ENCODE measurements around the gene CCDC138.

CCDC138 gene

DNA sequence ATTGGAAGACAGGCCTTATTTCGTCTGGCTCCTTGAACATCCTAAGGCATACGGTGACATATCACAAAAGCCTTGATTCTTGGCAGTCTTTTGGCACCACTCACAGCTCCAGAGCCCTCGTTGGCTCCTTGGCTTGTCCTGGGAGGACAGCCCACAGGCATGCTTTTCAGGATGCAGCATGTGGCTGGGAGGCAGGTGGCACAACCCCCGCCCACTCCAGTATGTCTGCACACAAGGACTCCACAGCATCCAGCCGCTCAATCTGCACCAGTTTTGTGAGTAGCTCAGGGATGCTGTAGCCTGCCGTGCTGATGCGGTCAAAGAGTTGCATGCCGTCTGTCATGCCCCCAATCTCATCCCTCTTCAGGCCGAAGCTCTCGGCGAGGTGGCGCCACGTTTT lies 110.2 kb downstream of the CCDC138 start:
- DNase-seq: no peak

DNA sequence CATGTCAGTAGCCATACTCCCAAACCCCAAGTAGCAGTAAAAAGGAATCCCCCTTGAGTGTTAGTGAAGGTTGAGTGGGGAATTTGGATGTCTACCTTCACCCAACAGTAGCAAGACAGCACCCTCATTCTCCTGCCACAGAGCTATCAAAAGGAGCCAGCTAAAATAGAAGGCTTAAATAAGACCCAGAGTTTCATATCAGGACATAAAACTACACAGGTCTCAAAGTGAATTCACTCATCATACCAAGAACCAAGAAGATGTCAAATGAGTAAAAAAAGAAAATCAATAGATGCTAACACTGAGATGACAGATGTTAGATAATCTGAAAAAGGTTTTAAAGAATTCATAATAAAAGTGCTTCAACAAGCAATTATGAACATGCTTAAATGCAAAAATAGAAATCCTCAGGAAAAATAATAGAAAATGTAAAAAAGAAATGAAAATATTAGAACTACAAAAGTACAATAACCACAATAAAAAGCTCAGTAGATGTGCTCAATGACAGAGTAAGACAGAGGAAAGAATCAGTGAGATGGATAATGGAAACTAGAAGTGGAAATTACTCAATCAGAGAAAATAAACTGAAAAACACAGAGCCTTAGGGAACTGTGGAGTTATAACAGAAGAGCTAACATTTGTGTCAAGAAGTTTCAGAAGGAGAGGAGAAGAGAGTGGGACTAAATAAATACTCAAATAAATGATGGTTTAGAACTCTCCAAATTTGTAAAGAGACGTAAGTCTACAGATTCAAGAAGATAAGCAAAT lies 111.9 kb downstream of the CCDC138 start:
- DNase-seq: no peak

DNA sequence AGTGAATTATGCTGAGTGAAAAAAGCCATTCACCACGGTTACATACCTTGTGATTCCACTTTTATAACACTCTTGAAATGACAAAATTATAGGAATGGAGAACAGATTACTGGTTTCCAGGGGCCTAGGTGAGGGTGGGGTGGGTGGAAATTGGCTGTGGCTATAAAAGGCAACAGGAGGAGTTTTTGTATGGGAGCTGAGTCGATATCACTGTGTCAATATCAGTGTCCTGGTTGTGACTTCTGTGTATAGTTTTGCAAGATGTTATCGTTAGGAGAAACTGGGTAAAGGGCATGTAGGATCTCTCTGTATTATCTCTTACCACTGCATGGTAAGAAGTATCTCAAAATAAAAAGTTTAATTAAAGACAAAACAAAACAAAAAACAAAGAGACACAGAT lies 118.1 kb downstream of the CCDC138 start:
- DNase-seq: no peak

DNA sequence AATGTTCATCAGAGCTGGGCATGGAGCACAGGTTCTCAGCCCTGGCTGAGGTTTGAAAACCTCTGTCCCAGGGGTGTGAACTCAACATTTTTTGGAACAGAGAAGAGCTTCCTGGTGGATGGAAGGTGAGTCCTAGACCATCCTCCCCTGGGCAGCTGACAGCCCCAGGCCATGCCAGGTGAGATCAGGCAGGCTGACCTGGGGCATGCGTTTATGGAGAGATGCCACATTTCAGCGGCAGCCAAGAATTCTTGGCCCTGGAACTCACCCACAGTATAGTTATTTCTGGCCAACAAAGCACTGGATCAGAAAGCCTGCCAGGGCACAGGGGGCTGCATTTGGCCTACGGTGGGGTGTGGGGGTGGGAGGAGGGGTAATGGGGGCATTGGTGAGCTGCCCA lies 118.6 kb downstream of the CCDC138 start:
- DNase-seq: no peak

DNA sequence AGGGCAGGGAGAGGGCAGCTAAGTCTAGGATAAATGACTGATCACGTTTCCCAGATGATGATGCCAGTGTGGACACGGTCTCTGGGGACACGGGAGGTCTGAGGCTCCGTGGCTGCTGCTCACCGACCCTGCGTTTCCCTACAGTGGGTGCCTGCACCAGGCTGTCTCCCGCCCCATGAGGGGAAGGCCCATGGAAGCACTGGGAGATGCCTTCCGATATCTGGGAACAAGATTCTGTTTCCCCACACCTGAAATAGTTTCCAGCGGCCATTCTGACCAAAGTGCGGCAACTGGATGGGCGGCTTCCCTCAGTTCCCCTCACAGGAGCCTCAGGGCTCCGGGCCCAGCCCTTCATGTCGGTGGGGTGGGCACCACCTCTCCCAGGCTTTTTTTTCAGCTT lies 119.3 kb downstream of the CCDC138 start:
- no peak for DNase-seq

DNA sequence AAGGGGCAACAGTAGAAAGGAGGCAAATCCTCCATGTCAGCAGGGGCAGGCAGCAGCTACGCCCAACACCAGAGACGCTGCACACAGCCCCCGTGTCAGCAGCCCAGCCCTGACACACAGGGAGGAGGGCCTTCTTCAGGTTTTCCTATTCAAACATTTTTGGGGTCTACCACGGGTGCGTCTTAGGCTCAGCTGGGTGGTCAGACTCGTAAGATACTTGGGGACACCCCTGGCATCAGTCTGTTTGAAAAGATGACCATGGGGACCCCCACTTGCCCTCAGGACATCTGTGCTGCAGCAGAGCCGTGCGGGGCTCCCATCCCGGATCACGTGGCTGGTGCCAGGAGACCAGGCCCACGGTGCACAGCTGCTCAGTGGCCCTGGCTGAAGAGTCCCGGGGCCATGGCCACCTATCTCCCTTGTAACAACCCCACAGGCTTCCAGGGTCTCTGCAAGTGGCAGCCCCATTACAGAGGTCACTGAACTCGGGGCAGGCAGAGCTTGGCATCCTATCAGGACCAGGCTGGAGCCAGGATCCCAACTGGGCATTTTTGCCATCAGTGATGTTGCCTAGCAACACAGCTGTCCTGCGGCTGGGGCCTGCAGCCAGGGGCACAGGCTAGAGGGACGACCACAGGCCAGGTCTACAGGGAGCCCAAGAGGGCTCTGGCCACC lies 120.0 kb downstream of the CCDC138 start:
- no peak for DNase-seq

DNA sequence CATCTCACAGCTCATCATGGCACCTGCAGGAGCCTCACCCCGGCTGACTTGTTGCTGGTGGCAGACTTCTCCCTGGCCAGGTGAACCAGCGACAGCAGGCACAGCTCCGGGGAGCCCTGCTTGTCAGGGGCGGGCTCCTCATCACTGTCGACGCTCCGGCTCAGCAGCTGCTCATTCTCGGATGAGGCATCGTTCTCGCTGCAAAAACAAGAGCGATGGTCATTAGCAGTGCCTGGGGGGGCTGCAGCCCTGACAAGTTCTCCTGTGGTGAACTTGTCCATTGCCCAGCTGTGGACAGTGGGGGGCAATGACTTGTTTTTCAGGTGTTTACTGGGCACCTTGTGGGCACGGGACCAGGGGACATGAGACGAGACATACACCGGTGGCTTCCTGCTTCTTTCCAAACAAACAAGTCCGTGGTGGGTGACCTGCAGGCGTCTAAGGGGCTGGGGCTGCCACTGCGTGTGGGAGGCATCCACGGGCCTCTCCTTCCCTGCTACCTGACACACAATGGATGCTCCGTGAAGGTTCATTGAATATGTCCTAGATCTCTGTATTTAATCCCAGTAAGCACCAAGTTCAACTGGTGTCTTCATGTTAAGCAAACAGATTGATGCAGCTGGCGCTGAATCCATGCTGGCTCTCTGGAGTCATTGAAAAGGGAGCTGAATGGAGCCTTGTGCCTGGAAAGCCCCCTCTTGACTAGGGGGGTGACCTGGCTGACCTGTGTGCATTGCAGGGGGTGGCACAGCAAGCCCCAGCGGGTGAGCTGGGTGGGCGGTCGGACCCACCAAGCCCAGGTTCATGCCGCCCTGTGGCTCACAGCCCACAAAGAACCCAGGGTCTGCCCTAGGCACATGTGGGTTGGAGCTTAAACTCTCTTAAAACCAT lies 121.5 kb downstream of the CCDC138 start:
- no peak for DNase-seq

DNA sequence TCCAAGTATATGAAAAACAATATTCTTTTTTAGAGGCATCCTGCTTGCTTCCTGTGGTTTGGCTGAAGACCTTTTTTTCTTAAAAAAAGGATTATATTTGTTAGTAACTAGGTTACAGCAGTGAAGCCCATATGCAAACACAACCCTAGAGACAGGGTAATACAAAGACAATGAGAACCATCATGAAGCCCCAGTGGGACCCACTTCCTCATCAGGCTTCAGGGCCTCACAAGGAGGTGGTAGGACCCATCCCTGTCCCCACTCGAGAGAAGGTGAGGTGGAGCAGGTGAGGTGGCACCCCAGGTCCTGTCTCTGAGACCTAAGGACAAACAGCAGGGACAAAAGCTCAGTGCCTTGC lies 122.1 kb downstream of the CCDC138 start:
- no peak for DNase-seq

DNA sequence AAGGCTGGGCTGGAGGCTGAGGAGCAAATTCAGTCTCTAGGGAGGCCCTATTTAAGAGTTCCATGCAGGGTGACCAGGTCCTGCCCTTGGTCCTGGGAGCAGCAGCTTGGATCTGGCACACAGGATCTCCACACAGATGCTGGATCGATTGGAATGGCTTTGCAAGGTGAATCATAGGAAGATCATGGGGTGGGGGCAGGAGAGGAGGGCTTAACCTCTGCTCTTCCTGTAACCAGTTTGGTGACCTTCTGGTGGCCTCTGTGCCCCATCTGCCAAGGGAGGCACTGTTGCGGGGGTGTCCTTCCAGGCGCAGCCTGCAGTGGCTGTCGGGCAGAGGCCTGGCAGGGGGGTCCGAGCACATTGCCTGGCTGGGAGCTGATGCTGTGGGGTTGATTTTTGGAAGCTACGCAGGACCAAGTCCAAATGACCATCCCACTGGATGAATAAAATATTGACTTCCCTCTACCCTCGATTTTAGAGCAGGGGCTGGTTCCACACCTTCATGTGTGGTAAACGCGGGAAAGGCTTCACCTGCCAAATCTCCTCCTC lies 122.8 kb downstream of the CCDC138 start:
- DNase-seq: no peak

DNA sequence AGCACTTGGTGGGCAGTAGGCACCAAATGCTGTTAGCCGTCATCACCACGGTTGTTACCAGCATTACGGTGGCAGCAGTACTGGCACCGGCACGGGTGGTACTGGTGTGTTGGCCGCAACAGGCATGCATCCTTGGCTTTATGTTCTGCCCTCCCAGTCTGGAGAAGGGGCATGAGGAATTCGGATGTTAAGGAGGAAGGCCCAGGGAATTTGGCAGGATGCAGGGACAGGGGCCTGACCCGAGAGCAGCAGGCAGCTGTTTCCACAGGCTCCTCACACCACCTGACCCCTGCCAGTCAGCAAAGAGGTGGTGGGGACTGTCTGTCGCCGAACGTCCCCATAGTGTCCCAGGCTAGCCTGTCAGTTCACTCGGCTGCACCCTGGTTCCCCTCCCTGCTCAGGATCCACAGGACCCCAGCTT lies 123.5 kb downstream of the CCDC138 start:
- DNase-seq: no peak

DNA sequence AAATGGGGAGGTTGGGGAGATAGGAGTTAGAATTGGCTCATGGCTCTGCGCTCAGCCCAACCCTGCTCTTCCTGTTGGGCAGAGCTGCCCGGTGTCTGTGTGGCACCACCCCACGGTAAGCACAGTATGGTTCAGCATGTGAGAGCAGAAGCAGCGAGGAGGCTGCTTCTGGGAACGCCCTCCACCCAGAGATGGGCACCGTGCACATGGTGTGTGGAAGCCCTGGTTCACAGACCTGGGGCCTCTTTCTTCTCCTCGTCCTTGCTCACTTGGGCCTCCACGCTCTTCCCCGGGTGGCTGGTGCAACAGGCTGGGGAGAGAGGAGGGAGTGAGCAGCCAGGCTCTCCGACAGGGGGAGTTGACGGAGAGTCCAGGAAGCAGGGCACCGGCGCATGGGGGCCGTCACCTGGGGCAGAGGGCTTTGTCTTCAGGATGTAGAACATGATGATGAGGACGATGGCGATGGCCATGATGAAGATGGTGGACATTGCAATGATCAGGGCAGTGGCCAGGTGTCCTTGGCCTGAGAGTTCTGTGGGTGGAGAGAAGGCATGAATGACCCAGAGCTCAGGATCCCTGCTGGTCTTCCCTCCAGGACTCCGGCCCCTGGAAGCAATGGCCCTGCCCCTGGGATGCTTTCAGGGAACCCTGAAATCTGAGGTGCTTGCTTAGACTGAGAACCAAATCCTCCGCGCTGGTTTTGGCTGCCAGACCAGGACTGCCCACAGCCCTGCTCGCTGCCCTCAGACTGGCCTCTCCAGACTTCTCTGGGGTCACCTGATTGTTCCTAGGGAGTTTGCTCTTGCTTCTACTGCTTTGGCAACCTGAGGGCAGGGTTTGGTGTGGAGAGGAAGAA lies 124.2 kb downstream of the CCDC138 start:
- DNase-seq: no peak

DNA sequence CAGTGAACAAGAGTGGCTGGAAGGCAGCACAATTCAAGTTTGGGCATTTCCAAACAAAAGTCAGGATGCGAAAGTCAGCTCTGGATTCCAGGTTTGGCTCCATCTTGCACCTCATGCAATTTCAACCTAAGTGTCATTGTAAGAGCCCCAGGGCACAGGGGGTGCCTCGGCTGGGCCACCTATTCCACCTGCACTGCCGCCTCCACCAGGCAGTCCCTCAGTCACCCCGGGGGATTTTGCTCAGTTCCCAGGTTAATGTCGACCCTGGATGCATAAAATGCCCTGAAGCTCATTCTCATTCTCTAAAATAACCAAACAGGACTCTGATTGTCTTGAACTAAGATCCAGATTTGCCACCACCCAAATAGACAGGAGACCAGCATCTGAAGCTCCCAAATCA lies 124.8 kb downstream of the CCDC138 start:
- no peak for DNase-seq

DNA sequence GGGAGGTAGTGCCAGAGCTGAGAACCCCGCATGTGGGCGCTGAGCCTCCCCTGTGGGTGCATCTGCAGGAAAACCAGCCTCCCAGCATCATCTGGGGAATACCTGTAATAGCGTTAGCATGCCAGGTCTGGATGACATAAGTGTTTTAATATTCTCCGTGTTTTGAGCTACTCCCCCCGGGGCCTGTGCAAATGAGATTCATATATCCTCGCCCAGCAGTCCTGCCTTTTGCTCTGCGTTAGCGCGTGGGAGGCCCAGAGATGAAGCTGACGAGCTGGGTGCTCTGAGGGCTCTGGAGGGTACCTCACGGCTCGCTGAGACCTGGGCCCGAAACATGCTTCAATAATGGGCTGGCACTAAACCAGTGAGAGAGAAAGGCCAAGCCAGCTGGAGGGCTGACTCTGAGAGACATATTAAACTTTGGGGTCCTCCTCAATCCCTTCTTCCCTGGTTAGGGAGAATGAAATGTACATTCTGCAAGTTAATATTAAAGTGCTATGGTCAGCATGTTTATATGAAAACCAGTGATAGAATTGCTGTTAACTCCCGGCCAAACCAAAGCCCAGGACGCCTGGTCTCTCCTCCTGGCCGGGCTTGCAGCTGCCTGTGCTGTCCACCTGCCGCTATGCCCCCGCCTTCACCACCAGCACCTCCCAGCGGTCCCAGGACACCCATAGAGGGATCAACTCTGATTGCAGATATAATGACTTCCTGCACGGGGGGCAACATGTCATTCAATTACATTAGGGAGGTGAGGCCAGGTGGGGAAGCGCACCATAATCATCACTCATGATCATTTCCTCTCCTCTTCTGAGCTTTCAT lies 125.4 kb downstream of the CCDC138 start:
- no peak for DNase-seq

DNA sequence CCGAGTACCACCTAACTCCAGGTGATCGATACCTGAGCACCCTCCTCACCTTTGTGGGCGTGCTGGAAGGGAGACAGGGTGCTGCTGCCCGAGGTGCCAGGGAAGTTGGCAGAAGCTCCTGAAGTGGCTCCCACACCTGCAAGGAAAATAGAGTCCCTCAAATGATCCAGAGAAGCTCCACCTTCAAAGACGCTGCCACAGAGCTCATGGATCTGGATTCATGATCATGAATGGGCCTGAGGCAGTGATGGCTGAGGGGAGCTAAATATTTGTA lies 126.0 kb downstream of the CCDC138 start:
- DNase-seq: no peak

DNA sequence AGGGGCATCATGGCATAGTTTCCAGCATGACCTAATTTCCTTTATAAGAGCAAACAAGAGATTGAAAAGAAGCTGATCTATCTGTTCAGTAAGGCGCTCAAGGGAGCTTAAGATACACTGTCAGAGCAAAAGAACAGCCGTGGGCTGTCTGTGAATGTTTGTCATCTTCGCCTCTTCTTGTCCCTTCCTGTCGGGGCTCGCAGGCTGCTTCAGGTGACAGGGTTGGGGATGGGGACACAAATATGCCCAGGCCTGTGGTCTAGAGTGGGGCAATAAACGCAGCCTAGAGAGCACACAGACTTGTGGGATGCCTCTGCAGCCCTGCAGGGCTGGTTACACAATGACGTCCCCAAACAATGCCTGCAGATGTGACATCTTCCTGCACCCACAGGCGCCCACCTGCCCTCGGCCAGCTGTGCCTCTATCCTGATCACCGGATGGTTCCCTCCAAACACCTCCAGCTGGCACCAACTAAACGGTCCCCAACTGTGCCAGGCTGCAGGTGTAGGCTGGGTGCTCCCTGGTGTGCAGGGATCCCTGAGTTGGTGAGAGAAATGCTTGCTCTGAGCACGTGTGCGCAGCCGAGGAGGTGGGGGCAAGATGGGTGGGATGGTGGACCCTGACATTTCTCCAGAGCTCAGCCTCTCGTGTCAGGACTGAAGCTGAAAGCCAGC lies 129.7 kb downstream of the CCDC138 start:
- DNase-seq: no peak

DNA sequence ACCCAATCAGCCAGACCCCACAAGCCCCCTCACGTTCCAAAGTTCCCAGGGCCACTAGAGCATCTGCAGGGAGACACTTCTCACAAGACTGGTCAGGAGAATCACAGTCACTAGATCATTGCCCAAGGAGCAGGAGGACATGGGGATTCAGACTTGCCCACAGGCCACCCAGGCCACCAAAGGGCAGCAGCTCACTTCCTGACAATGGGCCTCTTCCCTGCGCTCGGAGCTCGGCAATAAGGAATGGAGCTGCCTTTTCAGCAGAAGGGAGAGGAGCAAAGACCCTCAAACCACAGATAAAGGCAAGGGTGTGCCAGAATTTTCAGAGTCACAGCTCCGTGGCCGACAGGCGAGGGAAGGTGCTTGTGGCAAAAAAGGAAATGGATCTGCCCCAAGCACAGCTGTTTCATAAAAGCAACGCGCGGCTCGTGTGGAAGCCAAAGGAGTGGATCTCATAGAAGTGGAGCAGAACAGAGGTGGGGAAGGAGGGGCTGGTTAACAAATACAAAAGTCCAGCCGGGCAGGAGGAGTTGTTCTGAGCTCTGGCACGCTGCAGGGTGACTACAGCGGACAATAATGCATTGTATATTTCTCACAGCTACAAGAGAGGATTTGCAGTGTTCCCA lies 130.3 kb downstream of the CCDC138 start:
- peak; percentile 32 to 68 for DNase-seq

DNA sequence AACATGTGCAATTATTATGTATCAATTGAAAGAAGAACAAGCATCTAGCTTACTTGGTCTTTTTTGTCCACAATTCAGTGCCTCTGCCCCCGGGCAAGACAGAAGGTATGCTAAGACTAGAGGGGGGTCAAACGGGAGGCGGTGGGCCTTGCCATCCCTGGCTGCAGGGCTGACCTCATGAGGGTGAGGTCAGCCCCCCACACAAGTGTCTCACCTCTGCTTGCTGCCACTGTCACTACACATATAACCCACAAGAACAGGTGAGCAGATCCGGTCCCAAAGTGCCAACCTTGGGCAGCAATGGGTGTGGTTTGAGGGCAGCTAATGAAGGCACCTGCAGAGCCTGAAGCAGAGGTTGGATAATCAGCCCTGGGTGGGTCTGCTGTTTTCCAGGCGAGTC lies 131.0 kb downstream of the CCDC138 start:
- DNase-seq: no peak

DNA sequence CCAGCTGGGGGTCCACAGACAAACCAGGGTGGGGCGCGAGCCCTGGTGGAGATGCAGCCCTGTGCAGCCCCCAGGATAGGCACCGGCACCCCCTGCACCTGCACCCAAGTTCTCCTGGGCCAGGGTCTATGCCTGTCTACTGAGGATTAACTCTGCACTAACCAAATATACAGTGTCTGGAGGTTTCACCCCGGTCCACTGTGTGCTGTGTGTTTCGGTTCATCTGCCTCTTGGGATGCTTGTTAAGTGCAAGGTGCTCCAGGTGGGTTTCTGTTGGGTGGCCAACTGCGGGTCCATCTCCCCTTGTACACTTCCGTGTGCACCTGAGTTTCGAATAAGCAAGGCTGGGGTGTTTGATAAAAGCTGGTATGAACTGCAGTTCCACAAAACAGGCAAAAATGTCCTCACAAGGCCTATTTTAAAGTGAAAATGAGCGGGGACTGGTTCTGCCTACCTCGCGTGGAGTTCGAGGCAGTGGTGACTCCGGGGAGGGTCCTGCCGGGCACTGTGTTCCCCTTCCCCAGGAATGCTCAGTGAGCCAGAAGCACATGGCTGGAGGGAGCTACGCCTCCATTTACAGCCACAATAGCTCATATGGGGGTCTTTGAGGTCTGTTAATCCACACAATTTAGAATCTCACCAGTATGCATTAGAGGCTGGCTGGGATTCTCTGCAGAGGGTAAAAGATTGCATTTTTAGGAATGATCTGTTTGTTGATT lies 131.7 kb downstream of the CCDC138 start:
- DNase-seq: no peak

DNA sequence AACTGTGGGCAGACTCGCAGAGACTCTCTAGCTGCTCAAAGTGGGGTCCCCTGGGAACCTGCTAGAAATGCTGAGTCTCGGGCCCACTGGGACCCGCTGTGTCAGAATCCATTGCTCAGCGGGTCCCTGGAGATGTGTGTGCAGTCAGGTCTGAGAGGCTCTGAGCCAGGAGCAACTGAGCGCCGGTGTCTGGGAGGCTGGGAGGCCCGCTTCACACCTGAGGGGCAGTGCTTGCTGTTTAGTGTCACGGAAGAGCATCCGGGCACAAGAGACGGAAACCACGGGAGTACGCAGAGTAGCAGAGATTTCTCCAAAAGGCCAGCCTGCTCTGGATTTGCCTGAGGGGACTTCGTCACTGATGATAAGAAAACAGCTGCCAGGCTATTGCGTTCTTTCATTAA lies 132.4 kb downstream of the CCDC138 start:
- no peak for DNase-seq
